SK-N-MC (cell line): ENCODE results near the gene STPG1.

Source experiments
- DNase-seq: peaks from one replicate; pipeline ENCODE4 v3.0.0-alpha.2; 2011; ENCODE audit warnings: low read depth, low spot score
- H3K27ac ChIP-seq: fragments of 200-600 bp; sonication (generic); 2 replicates; pipeline ENCODE4 v1.5.1; 2016; ENCODE audit warnings: mixed run types
- H3K36me3 ChIP-seq: fragments of 200-600 bp; sonication (generic); 2 replicates; pipeline ENCODE4 v1.6.1; 2017; ENCODE audit warnings: antibody characterized with exemption, low read length, mixed read lengths; ENCODE audit not compliant: insufficient read depth
- H3K4me3 ChIP-seq: fragments of 200-600 bp; sonication (generic); 2 replicates; pipeline ENCODE4 v1.5.1; 2016
- H3K9ac ChIP-seq: fragments of 200-600 bp; sonication (generic); 2 replicates; pipeline ENCODE4 v1.8.0; 2017; ENCODE audit warnings: mixed run types, mixed read lengths; ENCODE audit not compliant: insufficient read length
- H3K9me3 ChIP-seq: fragments of 200-600 bp; sonication (generic); 2 replicates; pipeline ENCODE4 v1.6.1; 2017; ENCODE audit warnings: low read depth, mild to moderate bottlenecking, antibody characterized with exemption, low read length, moderate library complexity, mixed read lengths
- EZH2 ChIP-seq: fragments of 200-600 bp; sonication (generic); IDR thresholded peaks from one replicate; pipeline ENCODE4 v1.6.1; 2017; ENCODE audit warnings: antibody characterized with exemption
- FOXP2 ChIP-seq: optimal IDR thresholded peaks from 2 replicates; pipeline ENCODE3; 2011; ENCODE audit warnings: mild to moderate bottlenecking, moderate library complexity; ENCODE audit not compliant: insufficient read depth; ENCODE audit errors: extremely low read length, control extremely low read depth
- POLR2AphosphoS5 ChIP-seq: IDR thresholded peaks from 2 replicates; pipeline ENCODE4 v1.6.1; 2012; ENCODE audit warnings: mild to moderate bottlenecking, low read depth, low read length, borderline replicate concordance

Gene STPG1

DNA sequence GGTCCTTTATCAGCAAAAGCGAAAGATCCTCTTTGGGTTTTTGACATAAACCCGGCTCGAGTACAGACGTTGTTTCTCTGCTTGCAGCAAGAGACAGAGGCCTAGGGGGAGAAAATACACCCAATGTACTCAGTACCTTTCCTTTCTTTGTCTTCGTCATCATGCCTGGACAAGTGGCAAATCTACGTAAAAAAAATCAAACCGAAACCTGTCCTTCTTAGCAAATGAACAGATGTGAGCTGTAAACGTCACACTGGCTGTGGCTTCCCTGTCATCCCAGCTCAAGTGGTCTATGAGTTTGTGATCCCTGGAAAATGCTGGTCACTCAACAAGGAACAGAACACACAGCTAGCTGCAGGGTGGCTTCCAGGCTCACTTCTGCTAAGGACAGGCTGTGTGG, 39.9 kb downstream of the STPG1 start:
- no peak for TF ChIP-seq EZH2
- TF ChIP-seq POLR2AphosphoS5: no peak
- no peak for TF ChIP-seq FOXP2
- Histone ChIP-seq H3K4me3 (no peak overlapping the region), H3K9me3 (no peaks in the 10 kb centered on the region), H3K36me3 (no peaks in the 10 kb centered on the region), H3K9ac (no peak overlapping the region), H3K27ac (no peak overlapping the region)
- DNase-seq: no peak

DNA sequence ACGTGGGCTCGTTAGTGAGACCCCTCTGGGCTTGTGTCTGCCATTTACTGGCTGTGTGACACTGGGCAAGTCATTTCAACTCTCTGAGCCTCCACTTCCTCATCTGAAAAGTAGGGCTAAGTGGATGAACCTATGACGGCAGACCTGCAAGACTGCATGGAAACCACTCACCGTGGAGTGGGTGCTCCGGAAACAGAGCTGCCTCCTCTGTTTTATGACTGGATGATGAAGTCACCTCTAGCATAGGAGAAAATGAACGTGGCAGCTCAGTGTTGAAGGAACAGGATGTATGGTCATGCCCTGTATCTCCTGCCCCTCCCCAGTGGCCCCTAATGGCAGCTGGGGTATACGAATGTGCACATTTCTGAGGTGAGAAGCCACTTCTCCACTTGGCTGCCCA, 40.5 kb downstream of the STPG1 start:
- DNase-seq: no peak
- H3K27ac ChIP-seq: no peak overlapping the region

GRCh38 chr1:24369801-24370200, 43.8 kb downstream of the STPG1 start:
- DNase-seq: no peak
- Histone ChIP-seq H3K27ac (no peak overlapping the region), H3K36me3 (no peaks in the 10 kb centered on the region), H3K9ac (no peak overlapping the region), H3K4me3 (no peak overlapping the region), H3K9me3 (no peaks in the 10 kb centered on the region)
- TF ChIP-seq EZH2 (no peak), POLR2AphosphoS5 (no peak), FOXP2 (no peak)

More for the DNA sequence above, 40.5 kb downstream of the STPG1 start:
- TF ChIP-seq FOXP2 (no peak), EZH2 (no peak), POLR2AphosphoS5 (no peak)
- H3K9me3 ChIP-seq: no peaks in the 10 kb centered on the region
- H3K36me3 ChIP-seq: no peaks in the 10 kb centered on the region
- H3K4me3 ChIP-seq: no peak overlapping the region
- H3K9ac ChIP-seq: no peak overlapping the region

GRCh38 chr1:24369199-24369598, 44.4 kb downstream of the STPG1 start:
- no peak for DNase-seq
- no peak overlapping the region for H3K4me3 ChIP-seq
- no peaks in the 10 kb centered on the region for H3K9me3 ChIP-seq
- no peaks in the 10 kb centered on the region for H3K36me3 ChIP-seq
- TF ChIP-seq FOXP2 (no peak), EZH2 (no peak), POLR2AphosphoS5 (no peak)
- H3K27ac ChIP-seq: no peak overlapping the region
- H3K9ac ChIP-seq: no peak overlapping the region

- no peak for TF ChIP-seq POLR2AphosphoS5
- no peak for TF ChIP-seq FOXP2
- TF ChIP-seq EZH2: no peak
- H3K4me3 ChIP-seq: no peak overlapping the region
- H3K36me3 ChIP-seq: no peaks in the 10 kb centered on the region
- no peaks in the 10 kb centered on the region for H3K9me3 ChIP-seq
- no peak for DNase-seq
- H3K9ac ChIP-seq: no peak overlapping the region
- no peak overlapping the region for H3K27ac ChIP-seq
These were observed 46.9 kb downstream of the STPG1 start for GRCh38 chr1:24366707-24367106.

DNA sequence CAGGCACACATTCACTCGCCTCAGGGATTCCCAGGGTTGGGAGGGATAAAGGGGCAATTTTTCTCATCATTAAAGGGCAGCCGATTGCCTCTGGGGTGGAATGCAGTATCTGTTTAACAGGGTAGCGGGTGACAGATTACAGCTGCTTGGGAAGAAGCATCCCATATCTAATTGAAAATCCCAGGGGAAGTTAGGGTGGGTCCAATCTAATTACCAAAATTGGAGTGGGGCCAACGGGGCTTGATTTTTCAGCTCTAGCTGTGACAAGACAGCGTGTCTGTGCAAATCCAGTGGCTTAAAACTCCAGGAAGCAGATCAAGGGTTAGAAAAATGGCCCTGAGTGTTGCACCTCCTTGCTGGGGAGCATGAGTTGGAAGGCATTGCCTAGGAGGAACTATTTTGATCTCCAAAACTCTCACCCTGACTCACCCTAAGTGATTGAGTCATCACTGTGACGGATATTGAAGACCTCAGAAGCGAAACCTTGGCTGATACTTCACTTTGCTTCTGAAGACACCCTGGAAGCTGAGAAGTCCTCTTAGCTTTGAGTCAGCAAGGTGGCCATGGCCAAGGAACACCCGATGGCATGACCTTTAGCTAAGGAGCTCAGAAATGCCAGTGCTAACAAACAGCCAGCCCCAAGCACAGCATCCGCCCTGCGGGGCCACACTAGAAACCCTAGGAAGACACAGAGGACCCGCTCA, 48.5 kb downstream of the STPG1 start:
- DNase-seq: peak; percentile 58
- Histone ChIP-seq H3K4me3 (no peak overlapping the region), H3K27ac (no peak overlapping the region), H3K9me3 (no peaks in the 10 kb centered on the region), H3K36me3 (no peaks in the 10 kb centered on the region), H3K9ac (no peak overlapping the region)
- TF ChIP-seq EZH2 (no peak), POLR2AphosphoS5 (no peak), FOXP2 (no peak)

- H3K27ac ChIP-seq: no peak overlapping the region
- no peak for DNase-seq
- no peaks in the 10 kb centered on the region for H3K9me3 ChIP-seq
- H3K36me3 ChIP-seq: no peaks in the 10 kb centered on the region
- H3K9ac ChIP-seq: no peak overlapping the region
- TF ChIP-seq EZH2 (no peak), POLR2AphosphoS5 (no peak), FOXP2 (no peak)
- no peak overlapping the region for H3K4me3 ChIP-seq
These were observed 49.0 kb downstream of the STPG1 start for GRCh38 chr1:24364605-24364974.

DNA sequence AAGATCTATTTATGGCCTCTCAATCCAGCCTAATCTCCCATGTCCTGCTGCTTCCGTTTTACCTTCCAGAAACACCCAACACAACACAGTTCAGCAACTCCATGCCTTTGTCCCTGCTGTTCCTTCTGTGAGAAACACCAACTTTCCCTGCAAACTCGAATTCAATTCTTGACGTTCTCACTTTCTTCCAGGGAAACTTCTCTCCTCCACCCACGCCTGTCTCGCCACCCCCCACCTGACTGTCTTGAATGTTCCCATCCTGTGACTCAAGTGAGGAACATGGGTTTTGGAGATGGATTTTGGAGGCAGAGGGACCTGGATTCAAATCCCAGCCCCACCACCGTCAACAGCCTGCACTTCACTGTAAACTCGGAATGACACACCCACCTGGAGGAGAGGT, 49.6 kb downstream of the STPG1 start:
- TF ChIP-seq EZH2 (no peak), FOXP2 (no peak), POLR2AphosphoS5 (no peak)
- H3K4me3 ChIP-seq: no peak overlapping the region
- no peaks in the 10 kb centered on the region for H3K9me3 ChIP-seq
- no peaks in the 10 kb centered on the region for H3K36me3 ChIP-seq
- no peak overlapping the region for H3K27ac ChIP-seq
- no peak for DNase-seq
- no peak overlapping the region for H3K9ac ChIP-seq

- Histone ChIP-seq H3K27ac (no peak overlapping the region), H3K9me3 (no peaks in the 10 kb centered on the region), H3K9ac (no peak overlapping the region), H3K36me3 (no peaks in the 10 kb centered on the region), H3K4me3 (no peak overlapping the region)
- DNase-seq: no peak
- TF ChIP-seq POLR2AphosphoS5 (no peak), EZH2 (no peak), FOXP2 (no peak)
These were observed 50.5 kb downstream of the STPG1 start for GRCh38 chr1:24362982-24363614.
